ENCODE results near the gene PEPD. TPM values are rescaled to one million over a fixed set of nuclear protein-coding genes. Genes with fewer than 3 reads are reported as not detected.

The PEPD gene
- total RNA-seq, 3 donors from 2014 or later = 42.1 to 127 (median 82.3) TPM

GRCh38 chr19:33561261-33561660 lies 39.7 kb upstream of the PEPD start:
- H3K36me3 ChIP-seq = peaks cover 5% of the 10 kb centered on the region
- no peak overlapping the region for H3K27ac ChIP-seq
- peaks cover 0 to 8% of the 10 kb centered on the region in 2 donors for H3K27me3 ChIP-seq
- H3K4me1 ChIP-seq = no peaks in the 10 kb centered on the region
- TF ChIP-seq CTCF (IDR thresholded peaks at IDR 0.05) (no peak), POLR2AphosphoS5 (IDR thresholded peaks at IDR 0.05) (no peak), POLR2A (IDR thresholded peaks at IDR 0.05) (no peak)
- intact Hi-C loops (cut with DNase I; ENCODE audit: low total_unique reads) = no loop called here
- H3K4me3 ChIP-seq = no peak overlapping the region
- DNase-seq (ENCODE audit: low spot score in 2 of 2) = no peak
- no peaks in the 10 kb centered on the region for H3K9me3 ChIP-seq

GRCh38 chr19:33559996-33560395 lies 38.4 kb upstream of the PEPD start:
- no peaks in the 10 kb centered on the region for H3K9me3 ChIP-seq
- intact Hi-C loops (cut with DNase I; ENCODE audit: low total_unique reads) = no loop called here
- no peaks in the 10 kb centered on the region for H3K4me1 ChIP-seq
- no peak overlapping the region for H3K4me3 ChIP-seq
- H3K36me3 ChIP-seq = peaks cover 5% of the 10 kb centered on the region
- DNase-seq (ENCODE audit: low spot score in 2 of 2) = no peak
- TF ChIP-seq CTCF (IDR thresholded peaks at IDR 0.05) (no peak), POLR2A (IDR thresholded peaks at IDR 0.05) (no peak), POLR2AphosphoS5 (IDR thresholded peaks at IDR 0.05) (no peak)
- H3K27ac ChIP-seq = no peak overlapping the region
- H3K27me3 ChIP-seq = peaks cover 0 to 8% of the 10 kb centered on the region in 2 donors

- intact Hi-C loops (cut with DNase I; ENCODE audit: low total_unique reads) = no loop called here
- peaks cover 0 to 5% of the 10 kb centered on the region in 2 donors for H3K27me3 ChIP-seq
- H3K36me3 ChIP-seq = peaks cover 5% of the 10 kb centered on the region
- H3K9me3 ChIP-seq = no peaks in the 10 kb centered on the region
- H3K4me3 ChIP-seq = no peak overlapping the region
- peak in 1 of 2 donors; percentile 31 for DNase-seq (ENCODE audit: low spot score in 2 of 2)
- TF ChIP-seq POLR2A (IDR thresholded peaks at IDR 0.05) (no peak), POLR2AphosphoS5 (IDR thresholded peaks at IDR 0.05) (no peak), CTCF (IDR thresholded peaks at IDR 0.05) (no peak)
- H3K27ac ChIP-seq = no peak overlapping the region
- no peaks in the 10 kb centered on the region for H3K4me1 ChIP-seq
Measured at GRCh38 chr19:33558856-33559255, 37.3 kb upstream of the PEPD start.

- H3K27me3 ChIP-seq = peaks cover 0 to 5% of the 10 kb centered on the region in 2 donors
- peaks cover 1% of the 10 kb centered on the region for H3K36me3 ChIP-seq
- no peaks in the 10 kb centered on the region for H3K9me3 ChIP-seq
- peak in 1 of 2 donors; percentile 20 for DNase-seq (ENCODE audit: low spot score in 2 of 2)
- TF ChIP-seq CTCF (IDR thresholded peaks at IDR 0.05) = no peak
- H3K4me3 ChIP-seq = no peak overlapping the region
- H3K27ac ChIP-seq = no peak overlapping the region
- no peaks in the 10 kb centered on the region for H3K4me1 ChIP-seq
- intact Hi-C loops (cut with DNase I; ENCODE audit: low total_unique reads) = no loop called here
Measured at GRCh38 chr19:33558151-33558550, 36.6 kb upstream of the PEPD start.

- Histone ChIP-seq H3K27ac (no peak overlapping the region), H3K27me3 (peaks cover 0 to 5% of the 10 kb centered on the region in 2 donors), H3K4me3 (no peak overlapping the region), H3K36me3 (no peaks in the 10 kb centered on the region), H3K4me1 (no peaks in the 10 kb centered on the region), H3K9me3 (no peaks in the 10 kb centered on the region)
- TF ChIP-seq POLR2A (IDR thresholded peaks at IDR 0.05) (no peak), CTCF (IDR thresholded peaks at IDR 0.05) (no peak), POLR2AphosphoS5 (IDR thresholded peaks at IDR 0.05) (no peak)
- peak in 1 of 2 donors; percentile 15 for DNase-seq (ENCODE audit: low spot score in 2 of 2)
- intact Hi-C loops (cut with DNase I; ENCODE audit: low total_unique reads) = no loop called here
Measured at GRCh38 chr19:33557720-33558119, 36.1 kb upstream of the PEPD start.
